Neuronal stem cell (in vitro differentiated cells): ENCODE results near the gene SAMSN1.

Experiments
- DNase-seq: peaks from one replicate; pipeline ENCODE4 v3.0.0-alpha.2; 2013; ENCODE audit warnings: low spot score
- H2AFZ ChIP-seq: one replicate; pipeline ENCODE4 v1.6.1; 2013; ENCODE audit warnings: mild to moderate bottlenecking, low read length, inconsistent platforms
- H2AK5ac ChIP-seq: 2 replicates; pipeline ENCODE4 v1.6.1; 2013; ENCODE audit warnings: low read depth, mild to moderate bottlenecking, inconsistent platforms, low read length, moderate library complexity, mixed read lengths
- H2BK120ac ChIP-seq: 2 replicates; pipeline ENCODE4 v1.6.1; 2013; ENCODE audit warnings: low read depth, mild to moderate bottlenecking, inconsistent platforms, low read length, moderate library complexity, mixed read lengths
- H2BK12ac ChIP-seq: one replicate; pipeline ENCODE4 v1.6.1; 2013; ENCODE audit warnings: low read length, inconsistent platforms
- H2BK15ac ChIP-seq: 2 replicates; pipeline ENCODE4 v1.6.1; 2013; ENCODE audit warnings: mild to moderate bottlenecking, low read length, inconsistent platforms, mixed read lengths
- H2BK5ac ChIP-seq: one replicate; pipeline ENCODE4 v1.6.1; 2013; ENCODE audit warnings: inconsistent platforms, mild to moderate bottlenecking, low read length, moderate library complexity
- H3K14ac ChIP-seq: one replicate; pipeline ENCODE4 v1.6.1; 2013; ENCODE audit warnings: low read length, inconsistent platforms
- H3K18ac ChIP-seq: 2 replicates; pipeline ENCODE4 v1.6.1; 2013; ENCODE audit warnings: low read length, inconsistent platforms
- H3K23ac ChIP-seq: 2 replicates; pipeline ENCODE4 v1.6.1; 2013; ENCODE audit warnings: low read depth, mild to moderate bottlenecking, mixed read lengths, low read length, inconsistent platforms; ENCODE audit not compliant: poor library complexity
- H3K27ac ChIP-seq: replicated peaks from 3 replicates; pipeline ENCODE4 v1.5.1; 2013; ENCODE audit warnings: low read length, inconsistent platforms
- H3K27me3 ChIP-seq, 3 experiments: 2 replicates each; pipeline ENCODE4 v1.6.1; 2013; ENCODE audit warnings: low read length in 3 of 3, mild to moderate bottlenecking in 2 of 3, inconsistent platforms in 1 of 3, low read depth in 1 of 3, mixed read lengths in 1 of 3, moderate library complexity in 1 of 3; ENCODE audit not compliant: control insufficient read depth in 3 of 3, insufficient read depth in 3 of 3
- H3K36me3 ChIP-seq, 2 donors: replicated peaks in 1 of 2; 2 replicates each; pipeline ENCODE4 v1.6.1; 2013; ENCODE audit warnings: low read length in 2 of 2; ENCODE audit not compliant: control insufficient read depth in 2 of 2, insufficient read depth in 2 of 2
- H3K4ac ChIP-seq: 2 replicates; pipeline ENCODE4 v1.6.1; 2013; ENCODE audit warnings: inconsistent platforms, mild to moderate bottlenecking, low read length, moderate library complexity
- H3K4me1 ChIP-seq, 2 donors: 1 replicate in 1 of 2; 2 replicates in 1 of 2; pipeline ENCODE4 v1.6.1; 2013; ENCODE audit warnings: low read length in 2 of 2, low read depth in 1 of 2; ENCODE audit not compliant: control insufficient read depth in 2 of 2, insufficient read depth in 1 of 2
- H3K4me2 ChIP-seq: one replicate; pipeline ENCODE4 v1.6.1; 2013; ENCODE audit warnings: mild to moderate bottlenecking, low read length, inconsistent platforms; ENCODE audit not compliant: insufficient read depth, poor library complexity, severe bottlenecking
- H3K4me3 ChIP-seq, 2 donors: 2 replicates each; pipeline ENCODE4 v1.5.1; 2013; ENCODE audit warnings: low read length in 2 of 2, mild to moderate bottlenecking in 2 of 2, inconsistent platforms in 1 of 2, moderate library complexity in 1 of 2
- H3K79me1 ChIP-seq: one replicate; pipeline ENCODE4 v1.6.1; 2013; ENCODE audit warnings: low read depth, mild to moderate bottlenecking, inconsistent platforms, low read length, moderate library complexity
- H3K9ac ChIP-seq: one replicate; pipeline ENCODE4 v1.6.1; 2013; ENCODE audit warnings: mild to moderate bottlenecking, low read depth, low read length, inconsistent platforms; ENCODE audit not compliant: poor library complexity
- H3K9me3 ChIP-seq, 2 donors: replicated peaks in 1 of 2; 2 replicates each; pipeline versions ENCODE3 to v1.6.1; 2013; ENCODE audit warnings: low read length in 2 of 2, mild to moderate bottlenecking in 2 of 2, inconsistent platforms in 1 of 2, low read depth in 1 of 2, mixed read lengths in 1 of 2, moderate library complexity in 1 of 2; ENCODE audit not compliant: control insufficient read depth in 2 of 2, insufficient read depth in 1 of 2
- H4K8ac ChIP-seq: one replicate; pipeline ENCODE4 v1.6.1; 2013; ENCODE audit warnings: low read depth, mild to moderate bottlenecking, inconsistent platforms, low read length, moderate library complexity
- H4K91ac ChIP-seq: one replicate; pipeline ENCODE4 v1.6.1; 2013; ENCODE audit warnings: low read length, low read depth, mild to moderate bottlenecking, inconsistent platforms; ENCODE audit not compliant: poor library complexity
- WGBS, 2 donors: extraction: QIAGEN DNeasy Blood & Tissue Kit; methylation state at CpG; one replicate each; pipeline ENCODE4 v1.1.7; 2013; ENCODE audit warnings: missing lambda C conversion rate in 2 of 2, mixed read lengths in 1 of 2; ENCODE audit not compliant: insufficient read length in 2 of 2, insufficient replicate concordance in 1 of 2; ENCODE audit errors: extremely low coverage in 2 of 2; 5-methylcytosine and 5-hydroxymethylcytosine counted together

The SAMSN1 gene

DNA sequence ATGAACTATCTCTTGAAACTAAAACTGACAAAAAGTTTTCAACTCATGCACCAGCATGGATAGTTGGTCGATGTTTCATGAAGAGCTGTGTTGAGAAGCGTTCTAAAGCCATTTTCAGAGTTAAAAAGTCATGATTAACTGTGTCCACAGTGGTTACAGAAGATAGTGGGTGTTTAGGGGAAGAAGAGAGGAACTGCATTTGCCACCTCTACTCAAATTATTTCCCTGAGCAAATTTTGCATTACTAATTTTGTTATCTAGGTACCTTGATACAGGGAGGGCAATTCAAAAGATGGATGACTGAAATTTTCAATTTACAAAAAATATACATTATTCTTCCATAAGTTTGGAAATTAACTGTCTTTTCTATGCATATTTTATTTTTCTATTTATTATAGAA lies 15.5 kb downstream of the SAMSN1 start:
- Histone ChIP-seq H2BK120ac (no peak overlapping the region), H2BK12ac (no peak overlapping the region), H3K9me3 (no peaks in the 10 kb centered on the region), H2AK5ac (no peak overlapping the region), H2AFZ (no peak overlapping the region), H3K4me1 (no peaks in the 10 kb centered on the region), H3K36me3 (no peaks in the 10 kb centered on the region), H3K27ac (no peak overlapping the region), H2BK5ac (no peak overlapping the region), H3K14ac (no peak overlapping the region), H3K79me1 (no peaks in the 10 kb centered on the region), H2BK15ac (no peak overlapping the region), H3K27me3 (no peaks in the 10 kb centered on the region), H3K4me2 (no peak overlapping the region), H3K9ac (no peak overlapping the region), H3K4me3 (no peak overlapping the region), H3K23ac (no peak overlapping the region), H4K8ac (no peak overlapping the region), H3K4ac (no peak overlapping the region), H3K18ac (no peak overlapping the region), H4K91ac (no peak overlapping the region)
- no peak for DNase-seq
- WGBS, 2 donors, result no CpG with 5 or more reads among the region's 2 CpGs

DNA sequence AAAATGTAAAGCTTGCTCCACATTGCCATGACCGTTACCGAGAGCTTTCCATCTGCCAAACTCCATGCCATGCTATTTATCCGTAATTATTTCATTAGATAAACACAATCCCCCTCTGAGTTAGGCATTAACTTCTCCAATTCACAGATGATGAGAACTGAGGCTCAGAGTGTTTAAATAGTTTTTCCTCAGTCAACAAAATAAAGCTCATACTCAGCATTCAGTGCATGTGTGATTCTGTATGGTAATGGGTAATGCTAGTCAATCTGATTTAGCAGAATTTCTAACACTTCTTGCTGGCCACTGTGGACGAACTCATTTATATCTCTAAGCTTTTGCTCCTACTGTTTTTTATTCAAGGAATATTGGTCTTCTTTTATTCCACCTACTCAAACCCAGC lies 17.3 kb downstream of the SAMSN1 start:
- Histone ChIP-seq H4K8ac (no peak overlapping the region), H3K79me1 (no peaks in the 10 kb centered on the region), H3K27me3 (no peaks in the 10 kb centered on the region), H3K36me3 (no peaks in the 10 kb centered on the region), H2AFZ (no peak overlapping the region), H3K18ac (no peak overlapping the region), H3K4ac (no peak overlapping the region), H3K9me3 (no peaks in the 10 kb centered on the region), H2BK120ac (no peak overlapping the region), H2AK5ac (no peak overlapping the region), H2BK12ac (no peak overlapping the region), H3K4me3 (no peak overlapping the region), H2BK5ac (no peak overlapping the region), H4K91ac (no peak overlapping the region), H3K9ac (no peak overlapping the region), H3K4me1 (no peaks in the 10 kb centered on the region), H3K14ac (no peak overlapping the region), H3K27ac (no peak overlapping the region), H3K23ac (no peak overlapping the region), H2BK15ac (no peak overlapping the region), H3K4me2 (no peak overlapping the region)
- WGBS, 2 donors, result no CpG with 5 or more reads among the region's 4 CpGs
- no peak for DNase-seq

DNA sequence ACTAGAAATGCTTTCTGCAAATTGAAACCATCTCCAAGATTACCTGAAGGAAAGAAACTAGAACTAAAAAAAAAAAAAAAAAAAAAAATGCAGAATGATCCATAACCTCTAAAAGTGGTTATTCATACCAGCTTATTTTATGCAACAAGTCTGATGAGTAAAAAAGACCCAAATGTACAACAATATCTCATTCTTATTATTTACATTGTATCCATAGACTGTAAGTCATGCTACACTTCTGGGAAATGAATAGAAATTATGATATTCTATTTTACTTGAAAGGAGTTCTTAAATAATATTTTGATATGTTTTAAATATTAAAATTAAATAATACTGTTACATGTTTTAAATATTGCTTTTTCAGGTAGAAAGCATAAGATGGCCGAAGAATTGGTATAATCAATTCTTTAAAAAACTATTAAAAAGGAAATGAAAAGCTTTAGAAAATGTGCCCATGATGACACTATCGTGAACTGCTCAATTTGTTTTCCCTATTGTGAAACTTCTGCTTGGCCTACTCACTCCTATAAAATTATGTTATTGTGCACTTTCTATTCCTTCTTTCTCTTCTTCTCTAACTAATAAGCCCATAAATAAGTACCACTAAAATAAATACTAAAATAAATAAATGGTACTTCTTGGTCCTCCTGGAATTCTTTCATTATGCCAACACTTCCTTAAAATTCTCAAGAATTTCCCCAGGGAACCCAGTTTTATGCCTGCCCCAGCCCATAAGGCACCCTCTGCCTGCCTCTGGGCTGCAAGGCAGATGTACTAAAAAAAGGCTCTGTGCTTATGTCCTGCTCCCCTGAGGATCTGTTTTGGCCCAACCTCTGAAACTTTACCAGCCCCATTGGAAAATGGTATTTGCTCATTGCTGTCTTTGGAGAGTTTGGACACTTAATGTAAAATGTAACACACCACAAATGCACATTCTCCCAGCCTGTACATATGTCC lies 18.1 kb downstream of the SAMSN1 start:
- WGBS, 2 donors, result no CpG with 5 or more reads among the region's 2 CpGs
- Histone ChIP-seq H2AFZ (no peak overlapping the region), H2AK5ac (no peak overlapping the region)

DNA sequence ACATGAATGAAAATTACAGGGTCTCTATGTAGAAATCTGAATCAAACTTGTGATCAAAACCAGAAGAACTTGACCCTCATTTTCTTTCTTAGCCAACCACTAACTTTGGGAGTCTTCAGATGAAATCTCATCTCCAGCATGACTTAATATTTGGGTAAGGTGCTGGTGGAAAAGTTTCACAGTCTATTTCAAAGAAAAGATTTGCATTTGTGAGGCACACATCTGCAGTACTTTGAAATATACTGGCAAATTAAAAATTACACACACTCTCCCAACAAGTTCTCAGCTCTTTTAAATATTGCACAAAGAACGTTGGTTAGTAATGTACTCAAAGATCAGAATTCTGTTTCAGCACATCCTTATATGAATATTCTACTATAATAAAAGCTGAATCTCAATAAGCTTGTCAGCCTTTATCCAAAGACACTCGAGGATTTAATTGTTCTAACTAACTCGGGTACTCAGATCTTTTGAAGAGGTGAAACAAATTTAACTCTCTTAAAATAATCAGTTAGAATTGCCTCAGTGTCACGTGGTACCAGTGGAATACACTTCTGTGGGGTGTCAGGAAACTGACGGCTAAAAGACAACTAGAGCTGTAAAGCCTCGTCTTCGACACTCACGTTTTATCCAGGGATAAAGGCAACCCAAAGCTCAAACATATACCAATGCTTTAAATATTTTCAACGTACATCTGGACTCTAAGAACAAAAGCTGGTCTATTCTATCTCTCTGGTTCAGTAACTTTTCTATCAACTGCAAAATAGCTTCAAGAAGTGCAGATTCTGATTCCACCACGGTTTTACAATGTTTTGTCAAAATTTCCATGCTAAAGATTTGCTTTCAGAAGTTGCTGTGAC lies 19.0 kb downstream of the SAMSN1 start:
- no peaks in the 10 kb centered on the region for H3K79me1 ChIP-seq
- no peak overlapping the region for H4K8ac ChIP-seq
- no peak overlapping the region for H3K4me3 ChIP-seq
- H2BK5ac ChIP-seq, result no peak overlapping the region
- H3K4me1 ChIP-seq, result no peaks in the 10 kb centered on the region
- H3K9ac ChIP-seq, result no peak overlapping the region
- no peak for DNase-seq
- H2AK5ac ChIP-seq, result no peak overlapping the region
- H3K27ac ChIP-seq, result no peak overlapping the region
- no CpG with 5 or more reads among the region's 10 CpGs for WGBS, 2 donors
- no peak overlapping the region for H2AFZ ChIP-seq
- no peak overlapping the region for H2BK120ac ChIP-seq
- no peak overlapping the region for H3K14ac ChIP-seq
- no peak overlapping the region for H3K4me2 ChIP-seq
- no peaks in the 10 kb centered on the region for H3K9me3 ChIP-seq
- H3K36me3 ChIP-seq, result no peaks in the 10 kb centered on the region
- no peak overlapping the region for H3K23ac ChIP-seq
- H2BK15ac ChIP-seq, result no peak overlapping the region
- no peak overlapping the region for H2BK12ac ChIP-seq
- H3K18ac ChIP-seq, result no peak overlapping the region
- H4K91ac ChIP-seq, result no peak overlapping the region
- no peak overlapping the region for H3K4ac ChIP-seq
- H3K27me3 ChIP-seq, result no peaks in the 10 kb centered on the region

More for the DNA sequence above, 18.1 kb downstream of the SAMSN1 start:
- Histone ChIP-seq H2BK12ac (no peak overlapping the region), H3K27ac (no peak overlapping the region), H3K9me3 (no peaks in the 10 kb centered on the region), H4K91ac (no peak overlapping the region), H3K4me1 (no peaks in the 10 kb centered on the region), H3K79me1 (no peaks in the 10 kb centered on the region), H3K4me2 (no peak overlapping the region), H3K4ac (no peak overlapping the region), H3K9ac (no peak overlapping the region), H3K36me3 (no peaks in the 10 kb centered on the region), H2BK15ac (no peak overlapping the region), H4K8ac (no peak overlapping the region), H3K27me3 (no peaks in the 10 kb centered on the region), H2BK5ac (no peak overlapping the region), H3K23ac (no peak overlapping the region), H3K4me3 (no peak overlapping the region), H3K18ac (no peak overlapping the region), H2BK120ac (no peak overlapping the region), H3K14ac (no peak overlapping the region)
- no peak for DNase-seq
